Stomach (tissue), 4 donors: ENCODE measurements around the gene TTC27.

Experiments
- POLR2A ChIP-seq, 4 donors: fragments of 450-650 bp; IDR thresholded peaks; one replicate each; pipeline ENCODE4 v1.6.1; 2016; ENCODE audit warnings: antibody characterized with exemption in 4 of 4, control low read depth in 2 of 4, mild to moderate bottlenecking in 1 of 4, moderate library complexity in 1 of 4
- TF ChIP-seq, protein P1 (sequence below), 7 experiments: fragments of 450-650 bp in 4 of 7; fragments of 200-600 bp in 3 of 7; sonication (generic) in 3 of 7; IDR thresholded peaks; one replicate each; pipeline ENCODE4 v1.5.1; 2016 to 2019; ENCODE audit warnings: antibody characterized with exemption in 7 of 7, control low read depth in 2 of 7, mild to moderate bottlenecking in 1 of 7

- TF ChIP-seq, protein P1, sequence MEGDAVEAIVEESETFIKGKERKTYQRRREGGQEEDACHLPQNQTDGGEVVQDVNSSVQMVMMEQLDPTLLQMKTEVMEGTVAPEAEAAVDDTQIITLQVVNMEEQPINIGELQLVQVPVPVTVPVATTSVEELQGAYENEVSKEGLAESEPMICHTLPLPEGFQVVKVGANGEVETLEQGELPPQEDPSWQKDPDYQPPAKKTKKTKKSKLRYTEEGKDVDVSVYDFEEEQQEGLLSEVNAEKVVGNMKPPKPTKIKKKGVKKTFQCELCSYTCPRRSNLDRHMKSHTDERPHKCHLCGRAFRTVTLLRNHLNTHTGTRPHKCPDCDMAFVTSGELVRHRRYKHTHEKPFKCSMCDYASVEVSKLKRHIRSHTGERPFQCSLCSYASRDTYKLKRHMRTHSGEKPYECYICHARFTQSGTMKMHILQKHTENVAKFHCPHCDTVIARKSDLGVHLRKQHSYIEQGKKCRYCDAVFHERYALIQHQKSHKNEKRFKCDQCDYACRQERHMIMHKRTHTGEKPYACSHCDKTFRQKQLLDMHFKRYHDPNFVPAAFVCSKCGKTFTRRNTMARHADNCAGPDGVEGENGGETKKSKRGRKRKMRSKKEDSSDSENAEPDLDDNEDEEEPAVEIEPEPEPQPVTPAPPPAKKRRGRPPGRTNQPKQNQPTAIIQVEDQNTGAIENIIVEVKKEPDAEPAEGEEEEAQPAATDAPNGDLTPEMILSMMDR (IDR thresholded peaks at IDR 0.05): no peak
- no peak for TF ChIP-seq POLR2A (IDR thresholded peaks at IDR 0.05)
Observed at GRCh38 chr2:32824070-32824809, 196.4 kb downstream of the TTC27 start.
